Right lobe of liver (tissue), 6 donors: Measurements from ENCODE around the gene CCDC149. TPM values are rescaled to one million over a fixed set of nuclear protein-coding genes. Genes with fewer than 3 reads are reported as not detected.

Experiments used
- ATAC-seq, 4 donors: fragments of 200-7000 bp; cut with Tn5 transposase; one replicate each; pipeline ENCODE4 v1.9.1; 2020; ENCODE audit warnings: mild to moderate bottlenecking in 4 of 4, moderate library complexity in 4 of 4
- DNase-seq, 3 donors: peaks; one replicate each; pipeline ENCODE4 v3.0.0-alpha.2; 2020
- H3K27ac ChIP-seq, 3 donors: fragments of 200-600 bp; one replicate each; pipeline ENCODE4 v1.8.0; 2022
- H3K27me3 ChIP-seq, 2 donors: fragments of 200-600 bp; one replicate each; pipeline ENCODE4 v1.8.0; 2022
- H3K36me3 ChIP-seq, 4 donors: fragments of 200-600 bp; sonication (generic) in 1 of 4; one replicate each; pipeline versions ENCODE4 v1.5.1 to v1.8.0; 2017 to 2022; ENCODE audit warnings: control low read depth in 1 of 4
- H3K4me1 ChIP-seq, 4 donors: fragments of 200-600 bp; sonication (generic) in 1 of 4; one replicate each; pipeline versions ENCODE4 v1.5.1 to v1.8.0; 2017 to 2022; ENCODE audit warnings: control low read depth in 1 of 4
- H3K4me3 ChIP-seq, 3 donors: fragments of 200-600 bp; one replicate each; pipeline ENCODE4 v1.8.0; 2022
- H3K9me3 ChIP-seq, 4 donors: fragments of 200-600 bp; sonication (generic) in 1 of 4; one replicate each; pipeline versions ENCODE4 v1.5.1 to v1.8.0; 2017 to 2022; ENCODE audit warnings: control low read depth in 1 of 4
- POLR2A ChIP-seq: fragments of 450-650 bp; IDR thresholded peaks from one replicate; pipeline ENCODE4 v1.6.1; 2017; ENCODE audit warnings: antibody characterized with exemption, mild to moderate bottlenecking
- WGBS: methylation state at CpG from one replicate; pipeline ENCODE4 v1.1.6; 2018; ENCODE audit warnings: low coverage, low lambda C conversion rate; ENCODE audit not compliant: insufficient coverage; ENCODE audit errors: missing lambda C conversion rate; 5-methylcytosine and 5-hydroxymethylcytosine counted together
- intact Hi-C, 2 donors: fragments of 100-400 bp; cut with DNase I; formaldehyde crosslinking; loops; one replicate each; pipeline versions ENCODE4 v1.11.2 to v1.14.1; 2022
- total RNA-seq, 6 experiments: library from RNA; depleted of rRNA in 2 of 6; stranded (reverse); fragments of >200 nt in 2 of 6; fragmentation: NEBNext Ultra II Directional in 3 of 6; extraction: Animal tissue kit (Norgen Biotek cat#: 25700) in 3 of 6; gene quantifications; one replicate each; pipeline versions ENCODE4 v1.1.0 to v1.2.4, GENCODE V29; 2016 to 2023
- TF ChIP-seq, protein P1 (sequence below), 4 donors: fragments of 200-600 bp in 3 of 4; fragments of 450-650 bp in 1 of 4; IDR thresholded peaks; one replicate each; pipeline versions ENCODE4 v1.5.1 to v1.8.0; 2016 to 2022; ENCODE audit warnings: antibody characterized with exemption in 4 of 4, mild to moderate bottlenecking in 2 of 4
- donor health status: DM: no; HTN: yes; CAD: no.
- donor health status: DM: no; HTN: no; CAD: no.
- donor health status: DM: no; HTN: no; CAD: no.
- donor health status: DM: no; HTN: yes; CAD: no.
- donor health status: DM: no; HTN: yes; CAD: no.

CCDC149 gene
- total RNA-seq, 6 experiments from 2014 or later: 3.9 to 8.0 (median 5.2) TPM

DNA sequence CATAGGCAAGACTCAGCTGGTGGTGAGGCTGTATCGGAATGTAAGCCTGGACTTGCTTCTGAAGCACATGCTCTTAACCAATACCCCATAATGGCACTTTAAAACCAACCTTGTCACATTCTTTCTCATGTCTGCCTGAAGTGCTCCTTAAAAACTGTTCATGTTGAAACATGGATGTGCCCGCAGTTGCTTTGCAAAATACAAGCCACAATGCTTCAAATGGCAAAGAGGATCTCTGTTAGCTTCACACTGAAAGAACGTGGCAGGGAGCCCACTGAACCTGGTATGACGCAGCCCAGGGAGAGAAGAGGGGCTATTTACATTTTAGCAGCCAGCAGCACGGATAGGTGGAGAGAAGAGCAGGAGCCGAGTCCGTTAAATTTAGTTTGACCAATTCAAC is 88.1 kb downstream of the CCDC149 start:
- Histone ChIP-seq H3K36me3 (no peaks in the 10 kb centered on the region), H3K27me3 (no peaks in the 10 kb centered on the region), H3K27ac (no peak overlapping the region), H3K4me1 (no peaks in the 10 kb centered on the region), H3K9me3 (no peaks in the 10 kb centered on the region), H3K4me3 (no peak overlapping the region)
- TF ChIP-seq, protein P1, sequence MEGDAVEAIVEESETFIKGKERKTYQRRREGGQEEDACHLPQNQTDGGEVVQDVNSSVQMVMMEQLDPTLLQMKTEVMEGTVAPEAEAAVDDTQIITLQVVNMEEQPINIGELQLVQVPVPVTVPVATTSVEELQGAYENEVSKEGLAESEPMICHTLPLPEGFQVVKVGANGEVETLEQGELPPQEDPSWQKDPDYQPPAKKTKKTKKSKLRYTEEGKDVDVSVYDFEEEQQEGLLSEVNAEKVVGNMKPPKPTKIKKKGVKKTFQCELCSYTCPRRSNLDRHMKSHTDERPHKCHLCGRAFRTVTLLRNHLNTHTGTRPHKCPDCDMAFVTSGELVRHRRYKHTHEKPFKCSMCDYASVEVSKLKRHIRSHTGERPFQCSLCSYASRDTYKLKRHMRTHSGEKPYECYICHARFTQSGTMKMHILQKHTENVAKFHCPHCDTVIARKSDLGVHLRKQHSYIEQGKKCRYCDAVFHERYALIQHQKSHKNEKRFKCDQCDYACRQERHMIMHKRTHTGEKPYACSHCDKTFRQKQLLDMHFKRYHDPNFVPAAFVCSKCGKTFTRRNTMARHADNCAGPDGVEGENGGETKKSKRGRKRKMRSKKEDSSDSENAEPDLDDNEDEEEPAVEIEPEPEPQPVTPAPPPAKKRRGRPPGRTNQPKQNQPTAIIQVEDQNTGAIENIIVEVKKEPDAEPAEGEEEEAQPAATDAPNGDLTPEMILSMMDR (IDR thresholded peaks at IDR 0.05): no peak
- no peak for TF ChIP-seq POLR2A
- no peak for ATAC-seq
- intact Hi-C loops: no loop called here
- 93% methylated on average over 7 of the region's 7 CpGs for WGBS
- no peak for DNase-seq

DNA sequence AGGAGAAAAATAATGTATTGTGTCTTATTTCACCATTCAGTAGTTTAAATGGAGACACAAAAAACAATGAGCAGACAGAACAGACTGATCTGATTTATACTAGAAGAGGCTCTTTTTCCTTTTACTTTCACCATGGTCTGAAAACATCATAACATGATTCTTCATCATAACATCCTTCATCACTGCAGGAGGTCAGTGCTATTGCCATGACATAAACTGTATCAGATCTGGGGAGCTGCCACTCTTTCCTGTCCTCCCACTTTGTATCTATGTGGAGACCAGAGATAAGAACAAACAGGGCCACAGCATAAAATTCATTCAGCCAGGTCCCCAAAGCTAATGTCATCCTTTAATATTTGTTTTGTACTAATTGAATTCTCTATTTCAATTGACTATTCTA is 92.3 kb downstream of the CCDC149 start:
- intact Hi-C loops: no loop called here
- TF ChIP-seq, protein P1 (IDR thresholded peaks at IDR 0.05): no peak
- TF ChIP-seq POLR2A: no peak
- H3K27ac ChIP-seq: no peak overlapping the region
- no peak overlapping the region for H3K4me3 ChIP-seq
- no peaks in the 10 kb centered on the region for H3K4me1 ChIP-seq
- H3K36me3 ChIP-seq: peaks cover 0 to 6% (median 0%) of the 10 kb centered on the region in 4 donors
- H3K9me3 ChIP-seq: no peaks in the 10 kb centered on the region
- DNase-seq (no peak), ATAC-seq (no peak)
- H3K27me3 ChIP-seq: no peaks in the 10 kb centered on the region

DNA sequence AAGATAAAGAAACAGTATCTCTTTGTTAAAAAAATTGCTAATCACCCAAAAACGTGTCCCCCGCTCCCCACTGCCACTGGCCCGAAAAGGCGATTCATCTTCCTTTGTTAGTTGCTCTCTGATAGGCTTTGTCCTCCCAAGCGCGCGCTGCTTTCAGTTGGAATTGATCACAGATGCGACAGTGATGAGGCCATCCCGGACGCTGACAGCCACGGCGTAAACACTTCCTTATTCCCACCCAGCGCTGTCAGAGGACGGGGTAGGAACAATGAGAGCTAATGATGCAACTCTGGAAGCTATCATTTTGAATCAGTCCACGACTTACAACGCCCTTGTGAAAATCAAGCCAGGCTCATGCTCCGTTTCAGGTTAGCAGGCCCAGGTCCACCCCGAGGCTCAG is 96.0 kb downstream of the CCDC149 start:
- Histone ChIP-seq H3K36me3 (peaks cover 0 to 6% (median 0%) of the 10 kb centered on the region in 4 donors), H3K4me1 (no peaks in the 10 kb centered on the region), H3K27ac (no peak overlapping the region), H3K27me3 (no peaks in the 10 kb centered on the region), H3K9me3 (no peaks in the 10 kb centered on the region), H3K4me3 (no peak overlapping the region)
- WGBS: 59% methylated on average over 8 of the region's 18 CpGs
- no peak for DNase-seq
- intact Hi-C loops: no loop called here
- TF ChIP-seq POLR2A: no peak
- TF ChIP-seq, protein P1 (IDR thresholded peaks at IDR 0.05): no peak
- ATAC-seq: peak in 1 of 4 donors; percentile 27

DNA sequence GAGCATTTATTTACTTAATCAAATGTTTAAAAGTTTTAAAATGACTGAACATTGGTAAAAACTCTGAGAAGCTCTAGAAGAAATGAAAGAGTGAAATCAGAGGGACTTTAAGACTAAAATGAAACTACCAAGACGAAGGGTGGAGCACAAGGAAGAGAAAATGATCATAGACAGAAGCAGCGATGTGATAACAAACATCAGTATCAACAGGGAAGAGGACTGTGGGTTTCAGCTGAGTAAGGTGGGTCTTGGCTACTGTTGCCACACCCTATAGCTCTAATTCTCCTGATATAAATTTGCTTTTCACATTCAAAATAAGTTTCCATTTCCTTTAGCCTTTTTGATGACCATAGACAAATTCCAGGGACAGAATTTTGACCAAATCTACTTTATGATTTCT is 99.1 kb downstream of the CCDC149 start:
- intact Hi-C loops: no loop called here
- Histone ChIP-seq H3K4me1 (no peaks in the 10 kb centered on the region), H3K27ac (no peak overlapping the region), H3K4me3 (no peak overlapping the region), H3K9me3 (no peaks in the 10 kb centered on the region), H3K36me3 (peaks cover 0 to 6% (median 0%) of the 10 kb centered on the region in 4 donors), H3K27me3 (no peaks in the 10 kb centered on the region)
- ATAC-seq (no peak), DNase-seq (no peak)
- 65% methylated on average over 2 of the region's 2 CpGs for WGBS
- TF ChIP-seq, protein P1 (IDR thresholded peaks at IDR 0.05): no peak
- no peak for TF ChIP-seq POLR2A
